ENCODE measurements around the gene SLCO4C1.

The SLCO4C1 gene

DNA sequence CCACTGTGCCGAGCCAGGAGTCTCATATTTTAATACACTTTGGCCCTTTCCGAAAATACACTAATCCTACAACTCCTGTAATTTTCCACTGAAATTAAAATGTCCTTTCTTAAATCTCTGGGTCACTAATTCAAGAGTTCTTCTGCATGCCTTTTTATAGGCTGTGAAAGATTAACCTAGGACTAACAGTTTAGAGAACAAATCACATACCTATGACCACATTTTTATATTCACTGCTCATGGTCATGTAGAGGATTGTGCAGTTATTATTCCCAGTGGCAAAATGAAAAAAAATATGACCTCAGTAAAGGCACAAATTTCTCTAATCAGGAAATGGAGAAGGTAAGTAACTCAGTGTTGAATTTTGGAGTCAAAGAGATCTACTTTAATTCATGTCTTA is 33.4 kb downstream of the SLCO4C1 start:
- DNase-seq, result no peak

GRCh38 chr5:102249381-102249780 is 46.7 kb downstream of the SLCO4C1 start:
- DNase-seq, result no peak

- no peak for DNase-seq
Observed at GRCh38 chr5:102243213-102243612, 52.9 kb downstream of the SLCO4C1 start.

- DNase-seq, result peak; percentile 58
Observed at GRCh38 chr5:102241809-102242421, 54.2 kb downstream of the SLCO4C1 start.

- DNase-seq, result peak; percentile 37
Observed at GRCh38 chr5:102231693-102232619, 64.1 kb downstream of the SLCO4C1 start.

- no peak for DNase-seq
Observed at GRCh38 chr5:102229685-102230084, 66.4 kb downstream of the SLCO4C1 start.

GRCh38 chr5:102226321-102226720 is 69.8 kb downstream of the SLCO4C1 start:
- peak; percentile 50 for DNase-seq

DNA sequence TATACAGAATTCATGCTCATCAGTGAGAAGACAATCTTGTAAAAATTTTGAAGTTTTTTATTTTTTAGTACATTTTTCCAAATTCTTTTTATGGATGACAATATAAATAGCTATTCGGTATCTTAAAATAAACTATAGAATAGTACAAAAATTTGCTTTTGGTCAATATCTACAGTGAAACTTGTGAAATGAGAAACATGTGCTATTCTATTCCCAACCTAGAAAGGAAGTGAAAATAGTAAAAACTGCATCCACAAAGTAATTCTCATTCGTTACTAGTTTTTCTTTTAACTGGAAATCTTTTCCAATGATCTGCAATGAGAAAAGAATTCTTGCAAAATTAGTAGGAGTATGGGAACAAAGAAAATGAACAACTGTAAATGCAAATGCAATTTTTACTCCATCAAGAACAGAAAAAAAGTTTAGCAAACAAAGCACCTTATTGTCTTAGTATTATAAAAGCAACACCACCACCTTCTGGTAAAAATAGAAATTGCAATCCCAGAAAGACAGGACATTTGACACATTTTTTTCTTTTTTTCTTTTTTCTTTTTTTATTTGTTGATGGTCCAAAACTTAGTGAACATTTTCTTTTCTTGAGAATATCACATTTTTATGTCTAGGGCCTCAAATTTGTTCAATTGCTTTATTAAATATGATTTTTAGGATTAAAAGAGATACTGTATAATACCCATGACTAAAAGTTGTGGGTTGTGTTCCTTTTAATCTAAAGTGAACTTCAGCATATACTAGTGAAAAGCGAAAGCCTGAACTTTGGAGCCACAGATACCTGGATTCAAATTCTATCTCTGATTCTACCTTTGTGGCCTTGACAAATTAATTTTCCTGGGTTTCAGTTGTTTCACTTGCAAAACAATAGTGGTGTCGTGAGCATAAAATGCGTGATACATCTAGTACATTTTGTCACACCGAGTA is 72.3 kb downstream of the SLCO4C1 start:
- no peak for DNase-seq

DNA sequence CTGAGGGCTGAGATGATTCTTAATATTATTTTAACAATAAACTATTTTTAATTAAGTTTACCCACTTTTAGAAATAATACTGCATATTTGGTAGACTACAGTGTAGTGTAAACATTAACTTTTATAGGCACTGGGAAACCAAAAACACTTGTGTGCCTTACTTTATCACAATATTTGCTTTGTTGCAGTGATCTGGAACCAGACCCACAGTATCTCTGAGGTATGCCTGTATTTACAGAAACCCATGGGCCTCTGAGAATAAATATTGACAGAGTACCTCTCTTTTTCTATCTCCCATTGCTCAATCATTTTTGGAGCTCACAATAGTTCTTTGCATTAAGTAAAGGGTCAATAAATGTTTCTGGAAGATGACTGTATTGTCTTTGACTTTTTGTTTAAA is 73.3 kb downstream of the SLCO4C1 start:
- no peak for DNase-seq

- no peak for DNase-seq
Observed at GRCh38 chr5:102221949-102222348, 74.1 kb downstream of the SLCO4C1 start.

DNA sequence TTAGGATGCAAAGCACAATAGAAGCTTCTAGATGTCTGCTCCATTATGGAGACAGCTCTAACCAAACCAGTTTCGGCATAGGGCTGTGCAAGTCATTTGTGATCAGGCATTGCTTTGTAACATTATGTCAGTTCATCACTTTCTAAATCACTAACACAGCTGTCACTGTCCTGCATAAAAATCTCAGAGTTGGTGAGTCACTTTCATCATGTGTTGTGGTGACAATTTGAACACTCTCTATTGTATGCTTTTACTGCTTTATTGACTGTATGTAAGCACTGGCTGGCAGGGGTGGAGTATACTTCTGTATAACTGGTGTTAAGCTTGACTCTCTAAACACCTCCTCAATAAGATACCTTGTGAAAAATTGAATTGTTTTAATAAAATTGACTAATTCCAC is 77.9 kb downstream of the SLCO4C1 start:
- no peak for DNase-seq

DNA sequence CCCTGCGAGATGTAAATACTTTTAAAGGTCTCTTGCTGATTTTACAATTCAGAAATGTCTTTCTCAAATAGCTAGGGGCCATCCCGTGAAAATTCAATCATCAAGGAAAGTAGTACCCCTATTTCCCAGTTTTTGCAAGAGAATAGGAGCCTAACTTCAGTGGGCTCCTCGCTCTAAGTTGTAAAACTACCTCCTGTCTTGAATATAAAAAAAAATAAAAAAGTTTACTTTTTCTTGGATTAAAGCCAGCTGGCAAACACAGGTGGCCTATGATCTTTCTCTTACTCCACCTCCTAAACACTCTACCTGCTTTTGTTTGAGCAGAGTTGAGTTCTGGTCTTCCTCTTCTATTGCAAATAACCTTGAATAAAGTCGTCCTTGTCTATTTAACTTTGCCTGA is 79.4 kb downstream of the SLCO4C1 start:
- no peak for DNase-seq

DNA sequence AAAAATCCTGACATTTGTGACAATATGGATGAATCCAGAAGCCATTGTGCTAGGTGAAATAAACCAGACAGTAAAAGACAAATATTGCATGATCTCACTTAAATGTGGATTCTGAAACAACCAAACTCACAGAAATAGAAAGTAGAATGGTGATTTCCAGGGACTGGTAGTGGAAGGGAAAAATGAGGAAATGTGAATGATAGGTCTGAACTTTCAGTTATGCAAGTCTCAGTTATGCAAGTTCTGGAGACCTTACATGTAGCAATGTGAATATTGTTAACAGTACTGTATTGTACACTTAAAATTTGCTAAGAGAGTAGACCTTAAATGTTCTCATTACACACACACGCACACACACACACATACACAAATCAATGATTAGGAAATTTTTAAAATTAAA is 84.9 kb downstream of the SLCO4C1 start:
- DNase-seq, result no peak

DNA sequence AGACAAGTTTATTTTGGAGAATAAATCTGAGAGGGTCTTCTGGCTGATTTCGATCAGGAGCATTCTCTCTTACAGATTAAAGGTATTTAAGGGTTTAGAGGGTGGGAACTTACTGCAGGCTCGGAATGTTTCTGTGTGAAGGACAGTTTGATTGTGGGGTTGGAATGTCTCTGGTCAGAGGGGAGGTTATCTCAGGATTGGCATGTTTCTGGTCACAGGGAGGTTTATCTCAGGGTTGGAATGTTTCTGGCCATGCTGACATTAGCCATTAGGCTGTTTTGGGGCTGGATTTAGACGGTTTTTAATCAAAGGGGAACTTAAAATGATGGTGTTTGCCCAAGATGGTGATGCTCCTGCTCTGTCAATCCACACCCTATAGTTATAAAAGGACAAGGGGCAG is 95.2 kb downstream of the SLCO4C1 start:
- peak; percentile 75 for DNase-seq

DNA sequence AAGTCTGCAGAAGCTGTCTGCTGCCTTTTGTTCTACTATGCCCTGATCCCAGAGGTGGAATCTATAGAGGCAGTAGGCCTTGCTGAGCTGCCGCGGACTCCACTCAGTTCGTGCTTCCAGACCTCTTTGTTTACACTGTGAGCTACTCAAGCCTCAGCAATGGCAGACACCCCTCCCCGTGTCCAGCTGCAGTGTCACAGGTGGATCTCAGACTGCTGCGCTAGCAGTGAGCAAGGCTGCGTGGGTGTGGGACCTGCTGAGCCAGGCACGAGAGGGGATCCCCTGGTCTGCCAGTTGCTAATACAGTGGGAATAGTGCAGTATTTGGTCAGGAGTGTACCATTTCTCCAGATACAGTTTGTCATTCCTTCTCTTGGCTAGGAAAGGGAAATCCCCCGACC is 99.6 kb downstream of the SLCO4C1 start:
- no peak for DNase-seq

All from islet precursor cell (in vitro differentiated cells).